SK-N-SH treated with all-trans-retinoic acid at 6 μM for 48 hours (cell line): ENCODE data around the gene PIGA.

Experiments used
- ATAC-seq: fragments of 200-7000 bp; cut with Tn5 transposase; 3 replicates; pipeline ENCODE4 v1.9.1; 2020; ENCODE audit warnings: mild to moderate bottlenecking, moderate library complexity
- ARNTL ChIP-seq: fragments of 450-650 bp; formaldehyde crosslinking; IDR thresholded peaks from 2 replicates; pipeline ENCODE4 v1.5.0; 2020; ENCODE audit warnings: low read depth, mild to moderate bottlenecking, moderate library complexity, borderline replicate concordance
- BACH2 ChIP-seq: fragments of 250-450 bp; sonication (Bioruptor Pico); IDR thresholded peaks from 2 replicates; pipeline ENCODE4 v1.9.0; 2021; ENCODE audit warnings: mild to moderate bottlenecking, borderline replicate concordance
- CSDC2 ChIP-seq: fragments of 250-450 bp; sonication (Bioruptor Pico); IDR thresholded peaks from 2 replicates; pipeline ENCODE4 v1.5.0; 2020; ENCODE audit warnings: mild to moderate bottlenecking, moderate library complexity
- CSRNP3 ChIP-seq: fragments of 250-450 bp; sonication (Bioruptor Pico); IDR thresholded peaks from 2 replicates; pipeline ENCODE4 v1.5.1; 2021; ENCODE audit warnings: mild to moderate bottlenecking, moderate library complexity
- ESRRG ChIP-seq: fragments of 250-450 bp; sonication (Bioruptor Pico); IDR thresholded peaks from 2 replicates; pipeline ENCODE4 v1.6.1; 2021; ENCODE audit warnings: mild to moderate bottlenecking
- GLIS3 ChIP-seq: fragments of 250-450 bp; sonication (Bioruptor Pico); IDR thresholded peaks from 2 replicates; pipeline ENCODE4 v1.5.0; 2020; ENCODE audit warnings: mild to moderate bottlenecking, moderate library complexity
- ISL1 ChIP-seq: fragments of 250-450 bp; sonication (Bioruptor Pico); IDR thresholded peaks from 2 replicates; pipeline ENCODE4 v2.1.2; 2022; ENCODE audit warnings: mild to moderate bottlenecking, moderate library complexity
- OSR1 ChIP-seq: fragments of 250-450 bp; sonication (Bioruptor Pico); IDR thresholded peaks from 2 replicates; pipeline ENCODE4 v1.8.0; 2022; ENCODE audit warnings: moderate library complexity, mild to moderate bottlenecking, inconsistent platforms
- PATZ1 ChIP-seq: fragments of 250-450 bp; sonication (Bioruptor Pico); IDR thresholded peaks from 2 replicates; pipeline ENCODE4 v1.8.0; 2020; ENCODE audit warnings: mild to moderate bottlenecking, moderate library complexity, borderline replicate concordance
- POU6F1 ChIP-seq: fragments of 250-450 bp; sonication (Bioruptor Pico); IDR thresholded peaks from 2 replicates; pipeline ENCODE4 v1.8.0; 2021; ENCODE audit warnings: low read depth, mild to moderate bottlenecking, moderate library complexity, borderline replicate concordance
- RARB ChIP-seq: fragments of 250-450 bp; sonication (Bioruptor Pico); IDR thresholded peaks from 2 replicates; pipeline ENCODE4 v1.8.0; 2021; ENCODE audit warnings: mild to moderate bottlenecking, moderate library complexity
- SNAI2 ChIP-seq: fragments of 250-450 bp; sonication (Bioruptor Pico); IDR thresholded peaks from 2 replicates; pipeline ENCODE4 v1.5.0; 2020; ENCODE audit warnings: mild to moderate bottlenecking, moderate library complexity
- TCF4 ChIP-seq: fragments of 250-450 bp; sonication (Bioruptor Pico); IDR thresholded peaks from 2 replicates; pipeline ENCODE4 v1.8.0; 2021; ENCODE audit warnings: mild to moderate bottlenecking, moderate library complexity, borderline replicate concordance
- TOX ChIP-seq: fragments of 250-450 bp; sonication (Bioruptor Pico); IDR thresholded peaks from 2 replicates; pipeline ENCODE4 v1.8.0; 2021; ENCODE audit warnings: mild to moderate bottlenecking, moderate library complexity, borderline replicate concordance
- TSHZ2 ChIP-seq: fragments of 250-450 bp; sonication (Bioruptor Pico); IDR thresholded peaks from 2 replicates; pipeline ENCODE4 v1.5.0; 2020; ENCODE audit warnings: mild to moderate bottlenecking, moderate library complexity
- ZC3H10 ChIP-seq: fragments of 250-450 bp; sonication (Bioruptor Pico); IDR thresholded peaks from 2 replicates; pipeline ENCODE4 v1.5.1; 2021; ENCODE audit warnings: mild to moderate bottlenecking, moderate library complexity
- ZFP3 ChIP-seq: fragments of 250-450 bp; sonication (Bioruptor Pico); IDR thresholded peaks from 2 replicates; pipeline ENCODE4 v1.5.0; 2020; ENCODE audit warnings: mild to moderate bottlenecking, moderate library complexity
- ZFP30 ChIP-seq: fragments of 450-650 bp; formaldehyde crosslinking; IDR thresholded peaks from 2 replicates; pipeline ENCODE4 v1.5.0; 2022; ENCODE audit warnings: mild to moderate bottlenecking, moderate library complexity
- ZNF565 ChIP-seq: fragments of 450-650 bp; formaldehyde crosslinking; conservative IDR thresholded peaks from 2 replicates; pipeline ENCODE4 v1.5.0; 2020; ENCODE audit warnings: low read depth, mild to moderate bottlenecking, moderate library complexity
- ZNF70 ChIP-seq: fragments of 450-650 bp; formaldehyde crosslinking; IDR thresholded peaks from 2 replicates; pipeline ENCODE4 v1.5.0; 2020; ENCODE audit warnings: mild to moderate bottlenecking, moderate library complexity
- ZNF8 ChIP-seq: fragments of 450-650 bp; formaldehyde crosslinking; IDR thresholded peaks from 2 replicates; pipeline ENCODE4 v1.5.0; 2020; ENCODE audit warnings: mild to moderate bottlenecking, moderate library complexity

PIGA gene

GRCh38 chrX:15321447-15321846 is 13.9 kb downstream of the PIGA start:
- no peak for ATAC-seq
- TF ChIP-seq CSRNP3 (CRISPR knock-in tag) (no peak), ZFP30 (CRISPR knock-in tag) (no peak), ZFP3 (no peak), ZNF565 (CRISPR knock-in tag) (no peak), POU6F1 (CRISPR knock-in tag) (no peak), GLIS3 (CRISPR knock-in tag) (no peak), ZC3H10 (CRISPR knock-in tag) (no peak), OSR1 (CRISPR knock-in tag) (no peak), ZNF70 (no peak), ESRRG (no peak), ISL1 (CRISPR knock-in tag) (no peak), BACH2 (CRISPR knock-in tag) (no peak), ARNTL (CRISPR knock-in tag) (no peak), TOX (CRISPR knock-in tag) (no peak), SNAI2 (no peak), ZNF8 (CRISPR knock-in tag) (no peak), RARB (CRISPR knock-in tag) (no peak), TSHZ2 (no peak), PATZ1 (no peak), CSDC2 (CRISPR knock-in tag) (no peak)

GRCh38 chrX:15320297-15320696 is 15.0 kb downstream of the PIGA start:
- ATAC-seq, result no peak
- TF ChIP-seq ARNTL (CRISPR knock-in tag) (no peak), CSRNP3 (CRISPR knock-in tag) (no peak), ZNF70 (no peak), TOX (CRISPR knock-in tag) (no peak), POU6F1 (CRISPR knock-in tag) (no peak), TSHZ2 (no peak), ZFP30 (CRISPR knock-in tag) (no peak), ZFP3 (no peak), OSR1 (CRISPR knock-in tag) (no peak), TCF4 (CRISPR knock-in tag) (no peak)
